Calu3 (cell line): Measurements from ENCODE around the gene RER1. TPM values are rescaled to one million over a fixed set of nuclear protein-coding genes. Genes with fewer than 3 reads are reported as not detected.

Experiments used
- BruUV-seq: library from RNA; stranded (reverse); fragments of 400-500 nt; replicated peaks from 2 replicates; lab custom pipeline; 2021; lab: Mats Ljungman, UMichigan
- CTCF ChIA-PET: fragments of 300-600 bp; sonication (Branson Sonifier 250); formaldehyde crosslinking; loops from one replicate; lab custom pipeline; 2022; ENCODE audit warnings: antibody characterized with exemption; lab: Charles Lee
- DNase-seq: peaks from one replicate; pipeline ENCODE4 v3.0.0; 2022
- H3K27ac Mint-ChIP-seq: one replicate; pipeline ENCODE4 v1.8.0; 2022; ENCODE audit warnings: mixed read lengths; ENCODE audit not compliant: unreplicated experiment
- H3K27me3 Mint-ChIP-seq: one replicate; pipeline ENCODE4 v1.8.0; 2022; ENCODE audit warnings: mixed read lengths; ENCODE audit not compliant: unreplicated experiment
- H3K36me3 Mint-ChIP-seq: one replicate; pipeline ENCODE4 v1.8.0; 2022; ENCODE audit warnings: mild to moderate bottlenecking, moderate library complexity, mixed read lengths; ENCODE audit not compliant: insufficient read depth, unreplicated experiment
- H3K4me1 Mint-ChIP-seq: one replicate; pipeline ENCODE4 v1.8.0; 2022; ENCODE audit warnings: mild to moderate bottlenecking, low read depth, mixed read lengths; ENCODE audit not compliant: unreplicated experiment
- H3K4me3 Mint-ChIP-seq: one replicate; pipeline ENCODE4 v1.8.0; 2022; ENCODE audit warnings: mild to moderate bottlenecking, low read depth, moderate library complexity, mixed read lengths; ENCODE audit not compliant: unreplicated experiment
- H3K9me3 Mint-ChIP-seq: one replicate; pipeline ENCODE4 v1.8.0; 2022; ENCODE audit warnings: low read depth, mixed read lengths; ENCODE audit not compliant: unreplicated experiment
- intact Hi-C: fragments of 100-400 bp; cut with micrococcal nuclease; formaldehyde crosslinking; loops from one replicate; pipeline ENCODE4 v1.10.0; 2022; ENCODE audit not compliant: unreplicated experiment
- total RNA-seq: library from RNA; stranded (reverse); gene quantifications from 2 replicates; pipeline ENCODE4 v1.2.3, GENCODE V29; 2022
- TF ChIP-seq, protein P1 (sequence below): fragments of 200-600 bp; IDR thresholded peaks from one replicate; pipeline ENCODE4 v1.8.0; 2022; ENCODE audit warnings: antibody characterized with exemption; ENCODE audit not compliant: unreplicated experiment

Gene RER1
- total RNA-seq, 1 experiment from 2014 or later = 118 TPM

DNA sequence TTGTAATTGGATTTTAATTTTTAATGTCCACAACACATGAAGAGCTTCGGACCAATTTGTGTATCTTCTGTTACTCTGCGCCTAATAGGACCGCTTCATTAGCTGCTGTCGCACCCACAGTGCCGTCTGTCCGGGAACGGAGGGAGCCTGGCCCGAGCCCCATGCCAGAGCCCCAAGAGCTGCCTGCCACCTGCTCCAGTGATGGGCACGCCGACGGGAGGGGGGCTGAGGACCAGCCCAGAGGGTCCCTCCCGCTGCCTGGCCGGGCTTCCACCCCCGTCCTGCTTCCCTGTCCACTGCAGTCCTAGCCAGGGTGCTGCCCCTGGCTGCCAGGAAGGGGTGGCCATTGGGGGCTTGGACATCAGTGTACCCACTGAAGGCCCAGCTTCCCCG, 54.2 kb downstream of the RER1 start:
- no TSS peak for BruUV-seq
- no peak for DNase-seq
- H3K9me3 Mint-ChIP-seq = no peaks in the 10 kb centered on the region
- TF ChIP-seq, protein P1, sequence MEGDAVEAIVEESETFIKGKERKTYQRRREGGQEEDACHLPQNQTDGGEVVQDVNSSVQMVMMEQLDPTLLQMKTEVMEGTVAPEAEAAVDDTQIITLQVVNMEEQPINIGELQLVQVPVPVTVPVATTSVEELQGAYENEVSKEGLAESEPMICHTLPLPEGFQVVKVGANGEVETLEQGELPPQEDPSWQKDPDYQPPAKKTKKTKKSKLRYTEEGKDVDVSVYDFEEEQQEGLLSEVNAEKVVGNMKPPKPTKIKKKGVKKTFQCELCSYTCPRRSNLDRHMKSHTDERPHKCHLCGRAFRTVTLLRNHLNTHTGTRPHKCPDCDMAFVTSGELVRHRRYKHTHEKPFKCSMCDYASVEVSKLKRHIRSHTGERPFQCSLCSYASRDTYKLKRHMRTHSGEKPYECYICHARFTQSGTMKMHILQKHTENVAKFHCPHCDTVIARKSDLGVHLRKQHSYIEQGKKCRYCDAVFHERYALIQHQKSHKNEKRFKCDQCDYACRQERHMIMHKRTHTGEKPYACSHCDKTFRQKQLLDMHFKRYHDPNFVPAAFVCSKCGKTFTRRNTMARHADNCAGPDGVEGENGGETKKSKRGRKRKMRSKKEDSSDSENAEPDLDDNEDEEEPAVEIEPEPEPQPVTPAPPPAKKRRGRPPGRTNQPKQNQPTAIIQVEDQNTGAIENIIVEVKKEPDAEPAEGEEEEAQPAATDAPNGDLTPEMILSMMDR = no peak
- H3K27ac Mint-ChIP-seq = no peak overlapping the region
- peaks cover 33% of the 10 kb centered on the region for H3K27me3 Mint-ChIP-seq
- intact Hi-C loops = no loop called here
- peaks cover 3% of the 10 kb centered on the region for H3K36me3 Mint-ChIP-seq
- CTCF ChIA-PET = interaction anchor here (1.3 kb wide), 1 partner anchor 30 kb away, joined by 4 read pairs; no protein-coding TSS in a partner anchor
- H3K4me1 Mint-ChIP-seq = no peaks in the 10 kb centered on the region
- H3K4me3 Mint-ChIP-seq = no peak overlapping the region

DNA sequence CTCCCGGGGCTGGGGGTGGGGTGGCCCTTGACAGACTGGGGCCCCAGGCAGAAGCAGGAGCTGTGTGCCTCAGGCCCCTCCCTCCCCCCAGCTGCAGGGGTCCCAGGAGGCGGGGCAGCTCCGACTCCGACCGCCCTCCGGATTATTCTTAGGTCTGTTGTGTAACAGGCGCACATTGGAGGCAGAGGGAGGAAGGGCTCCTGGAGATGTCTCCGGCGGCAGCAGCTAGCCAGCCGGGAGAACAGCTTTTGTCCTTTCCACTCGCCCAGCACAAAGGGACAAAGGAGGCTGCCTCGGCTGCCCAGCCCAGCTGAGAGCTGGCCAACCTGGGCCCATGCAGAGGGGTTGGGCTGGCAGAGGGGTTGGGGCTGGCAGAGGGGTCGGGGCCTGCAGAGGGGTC, 54.8 kb downstream of the RER1 start:
- H3K9me3 Mint-ChIP-seq = no peaks in the 10 kb centered on the region
- DNase-seq = no peak
- TF ChIP-seq, protein P1 = no peak
- CTCF ChIA-PET = interaction anchor here (1.3 kb wide), 1 partner anchor 31 kb away, joined by 4 read pairs; no protein-coding TSS in a partner anchor
- peaks cover 27% of the 10 kb centered on the region for H3K27me3 Mint-ChIP-seq
- H3K36me3 Mint-ChIP-seq = peaks cover 3% of the 10 kb centered on the region
- H3K27ac Mint-ChIP-seq = no peak overlapping the region
- no peaks in the 10 kb centered on the region for H3K4me1 Mint-ChIP-seq
- intact Hi-C loops = no loop called here
- BruUV-seq = no TSS peak
- H3K4me3 Mint-ChIP-seq = no peak overlapping the region

DNA sequence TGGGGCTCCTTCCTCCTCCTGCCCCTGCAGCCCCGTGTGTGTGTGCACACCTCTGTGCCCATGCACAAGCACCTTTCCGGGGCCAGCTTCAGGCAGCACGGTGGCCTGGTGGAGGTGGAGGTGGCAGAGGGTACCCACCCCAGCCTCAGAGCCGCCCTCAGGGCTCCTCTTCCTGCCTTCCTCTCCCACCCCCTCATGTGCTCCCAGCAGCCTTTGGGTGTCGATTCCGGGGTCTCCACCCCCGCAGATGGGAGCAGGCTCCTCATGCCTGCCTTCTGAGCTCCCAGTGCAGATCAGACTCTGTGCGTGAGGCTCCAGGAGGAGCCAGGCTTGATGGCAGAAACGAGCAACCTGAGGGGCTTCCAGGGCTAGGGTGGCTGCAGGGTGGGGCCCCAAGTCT, 55.2 kb downstream of the RER1 start:
- peaks cover 3% of the 10 kb centered on the region for H3K36me3 Mint-ChIP-seq
- CTCF ChIA-PET = no interaction called here
- H3K27ac Mint-ChIP-seq = no peak overlapping the region

DNA sequence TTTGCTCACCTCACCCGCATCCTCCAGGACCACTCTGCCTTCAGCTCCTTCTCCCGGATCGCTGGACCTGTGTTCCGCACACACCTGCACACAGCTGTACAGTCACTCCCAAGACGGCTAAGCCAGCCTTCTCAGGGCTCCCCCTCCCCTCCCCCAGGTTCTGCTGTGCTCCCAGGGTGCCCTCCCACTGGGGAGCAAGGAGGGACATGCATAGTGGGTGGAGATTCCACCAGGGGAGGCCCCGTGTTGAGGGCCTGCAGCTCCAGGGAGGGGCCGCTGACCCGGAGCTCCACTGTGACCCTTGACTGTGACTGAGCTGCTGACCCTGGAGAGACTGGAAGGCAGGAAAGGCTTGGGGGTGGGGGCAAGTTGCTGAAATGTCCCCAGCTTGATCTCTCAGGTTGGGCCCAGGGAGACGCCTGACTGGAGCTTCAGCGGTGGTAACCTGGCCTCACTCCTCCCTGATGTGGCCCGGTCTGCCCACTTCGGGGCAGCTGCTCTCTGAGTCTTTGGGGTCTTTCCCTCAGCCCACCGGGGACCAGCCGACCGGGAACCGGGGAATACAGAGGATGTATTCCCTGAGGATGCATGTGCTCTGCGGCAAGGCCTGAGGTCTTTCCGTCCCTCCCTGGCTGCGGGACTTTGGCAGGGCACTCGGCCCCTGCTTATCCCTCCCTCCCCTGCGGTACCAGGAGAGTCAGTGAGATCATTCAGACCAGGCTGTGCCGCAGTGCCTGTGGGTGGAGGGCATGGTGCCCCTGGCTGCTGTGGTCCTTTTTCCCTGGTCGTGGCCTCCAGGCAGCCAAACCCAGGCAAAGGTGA, 55.8 kb downstream of the RER1 start:
- no TSS peak for BruUV-seq
- intact Hi-C loops = no loop called here
- Mint-ChIP-seq H3K4me1 (no peaks in the 10 kb centered on the region), H3K36me3 (peaks cover 3% of the 10 kb centered on the region), H3K27ac (no peak overlapping the region), H3K27me3 (peaks cover 16% of the 10 kb centered on the region), H3K4me3 (no peak overlapping the region), H3K9me3 (no peaks in the 10 kb centered on the region)
- no peak for DNase-seq
- CTCF ChIA-PET = no interaction called here
- TF ChIP-seq, protein P1 = no peak

More for the DNA sequence above, 55.2 kb downstream of the RER1 start:
- no peaks in the 10 kb centered on the region for H3K9me3 Mint-ChIP-seq
- TF ChIP-seq, protein P1 = no peak
- intact Hi-C loops = no loop called here
- no peak overlapping the region for H3K4me3 Mint-ChIP-seq
- BruUV-seq = no TSS peak
- no peak for DNase-seq
- no peaks in the 10 kb centered on the region for H3K4me1 Mint-ChIP-seq
- peaks cover 22% of the 10 kb centered on the region for H3K27me3 Mint-ChIP-seq
